HG03378 (cell line): ENCODE data around the gene OS9.

Experiments
- ATAC-seq: cut with Tn5 transposase; IDR thresholded peaks from one replicate; pipeline ENCODE4 v1.9.1; 2021; ENCODE audit warnings: mild to moderate bottlenecking, moderate library complexity; ENCODE audit not compliant: unreplicated experiment

OS9 gene

DNA sequence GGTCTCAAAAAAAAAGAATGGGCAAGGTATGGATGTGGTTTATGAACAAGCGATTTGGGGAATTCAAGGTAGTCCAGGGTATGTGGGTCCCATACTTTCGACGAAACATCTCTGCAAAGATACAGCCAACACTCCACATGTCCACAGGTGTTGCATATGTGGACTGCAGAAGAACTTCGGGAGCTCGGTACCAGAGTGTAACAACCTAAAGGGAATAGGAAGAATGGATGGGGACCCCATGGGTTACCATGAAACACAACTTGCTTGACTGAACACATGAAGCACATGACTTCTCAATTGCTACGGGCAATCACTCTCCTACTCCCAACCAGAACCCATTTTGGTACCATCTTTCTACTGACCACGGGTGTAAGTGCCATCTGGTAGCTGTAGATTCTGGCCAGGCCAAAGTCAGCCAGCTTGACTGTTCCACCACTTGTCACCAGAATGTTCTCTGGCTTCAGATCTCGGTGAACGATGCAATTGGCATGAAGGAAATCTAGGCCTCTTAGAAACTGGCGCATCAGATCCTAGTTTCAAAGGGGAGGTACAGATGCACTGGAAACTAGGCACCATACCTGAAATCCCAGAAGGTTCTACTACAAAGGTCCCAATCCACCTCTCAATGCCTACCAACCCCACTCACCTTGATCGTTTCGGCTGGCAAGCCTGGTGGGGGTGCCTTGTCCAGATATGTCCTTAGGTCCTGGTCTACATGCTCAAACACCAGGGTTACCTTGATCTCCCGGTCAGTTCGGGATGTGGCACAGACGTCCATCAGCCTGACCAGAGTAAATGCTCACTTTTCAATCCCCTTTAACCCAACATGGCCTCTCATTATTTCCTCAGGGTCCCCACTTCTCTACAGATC lies 56.9 kb downstream of the OS9 start:
- ATAC-seq, result no peak

DNA sequence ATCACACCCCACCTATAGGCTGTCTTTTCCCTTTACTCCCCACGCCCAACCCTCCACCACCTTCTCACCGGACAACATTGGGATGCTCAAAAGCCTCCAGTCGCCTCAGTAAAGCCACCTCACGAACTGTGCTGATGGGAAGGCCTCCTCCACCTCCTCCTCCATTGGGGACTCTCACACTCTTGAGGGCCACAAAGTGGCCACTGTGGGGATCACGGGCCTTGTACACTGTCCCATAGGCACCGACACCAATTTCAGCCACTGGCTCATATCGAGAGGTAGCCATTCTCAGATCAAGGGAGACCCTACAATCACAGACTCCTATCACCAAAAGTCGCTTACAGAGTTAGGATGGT lies 57.5 kb downstream of the OS9 start:
- no peak for ATAC-seq

DNA sequence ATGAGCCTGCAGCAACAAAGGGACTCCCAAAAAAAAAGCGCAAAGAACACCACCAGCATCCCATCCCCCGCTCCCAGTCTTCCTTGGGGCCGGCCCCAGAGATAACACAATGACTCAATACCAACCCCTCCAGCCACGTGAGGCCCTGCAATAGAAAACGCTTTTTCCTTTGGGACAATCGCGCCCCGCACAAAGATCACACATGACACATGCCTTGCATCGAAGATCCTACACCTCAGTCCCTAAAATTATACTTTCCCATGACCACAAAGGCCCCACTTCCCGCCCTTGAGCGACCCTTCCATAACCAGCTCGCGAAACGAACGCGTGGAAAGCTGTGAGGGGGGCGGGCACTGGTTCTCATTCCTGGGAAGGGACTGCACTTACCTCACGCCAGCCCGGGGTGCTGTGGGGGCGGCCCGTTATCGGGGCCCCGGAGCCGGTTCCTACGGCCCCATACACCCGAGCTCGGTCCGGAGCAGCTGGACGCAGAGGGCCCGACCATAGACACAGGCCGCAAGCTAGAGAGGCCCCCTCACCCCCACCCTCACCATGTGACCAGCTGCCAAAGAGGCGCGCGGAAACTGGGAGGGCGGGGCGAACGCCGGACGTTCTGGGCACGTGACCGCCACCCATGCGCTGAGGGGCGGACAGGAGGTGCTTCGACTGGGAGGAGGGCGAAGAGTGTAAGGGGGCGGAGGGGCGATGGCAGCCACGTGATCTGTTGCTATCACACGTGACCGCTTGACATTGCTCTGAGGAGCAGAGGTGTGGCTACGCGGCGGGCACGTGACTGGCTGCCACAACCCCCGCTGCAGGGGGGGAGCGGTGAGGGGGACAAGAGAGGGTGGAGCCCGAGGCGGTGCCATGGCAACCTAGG lies 58.1 kb downstream of the OS9 start, which contains the start of gene CDK4:
Gene CDK4, minus strand, starts transcription at position 523 of the 880 bp plus-strand sequence. CDS start 593 bp downstream, outside the sequence.
- peak; percentile 70 for ATAC-seq

- ATAC-seq, result no peak
These were observed 58.7 kb downstream of the OS9 start for GRCh38 chr12:57752668-57753000.

DNA sequence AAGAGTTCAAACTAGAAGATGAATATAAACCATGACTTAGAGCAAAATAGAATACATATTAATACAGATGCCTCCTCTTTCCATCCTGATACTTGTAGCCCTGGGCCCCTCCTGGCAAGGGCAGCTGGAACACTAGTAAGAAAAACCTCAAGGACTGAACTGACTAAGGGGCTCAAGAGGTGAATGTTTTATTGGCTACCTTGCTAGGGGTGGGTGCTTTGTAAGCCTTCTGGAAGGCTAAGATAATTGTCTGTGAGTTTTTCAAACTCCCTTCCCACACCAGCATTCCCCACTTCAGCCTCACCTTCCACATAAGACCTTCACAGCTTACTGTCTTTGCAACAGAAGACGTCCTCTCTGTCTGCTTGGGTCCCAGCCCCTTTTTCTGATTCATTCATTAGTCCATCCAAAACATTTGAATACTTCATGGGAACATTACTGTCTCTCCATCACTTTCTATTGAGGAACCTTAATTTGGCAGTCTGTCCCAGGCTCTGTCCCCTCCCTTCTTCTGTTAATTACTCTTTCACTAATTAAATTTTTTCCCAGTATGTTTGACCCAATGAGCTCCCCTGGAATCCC lies 59.9 kb downstream of the OS9 start:
- no peak for ATAC-seq

GRCh38 chr12:57754411-57755193 lies 60.7 kb downstream of the OS9 start, which contains the start of gene MARCHF9:
TSS of gene MARCHF9 (plus strand) at chr12:57755103. CDS start at chr12:57755529, 426 bp downstream.
- ATAC-seq, result no peak

- no peak for ATAC-seq
These were observed 61.2 kb downstream of the OS9 start for GRCh38 chr12:57755194-57755453.

DNA sequence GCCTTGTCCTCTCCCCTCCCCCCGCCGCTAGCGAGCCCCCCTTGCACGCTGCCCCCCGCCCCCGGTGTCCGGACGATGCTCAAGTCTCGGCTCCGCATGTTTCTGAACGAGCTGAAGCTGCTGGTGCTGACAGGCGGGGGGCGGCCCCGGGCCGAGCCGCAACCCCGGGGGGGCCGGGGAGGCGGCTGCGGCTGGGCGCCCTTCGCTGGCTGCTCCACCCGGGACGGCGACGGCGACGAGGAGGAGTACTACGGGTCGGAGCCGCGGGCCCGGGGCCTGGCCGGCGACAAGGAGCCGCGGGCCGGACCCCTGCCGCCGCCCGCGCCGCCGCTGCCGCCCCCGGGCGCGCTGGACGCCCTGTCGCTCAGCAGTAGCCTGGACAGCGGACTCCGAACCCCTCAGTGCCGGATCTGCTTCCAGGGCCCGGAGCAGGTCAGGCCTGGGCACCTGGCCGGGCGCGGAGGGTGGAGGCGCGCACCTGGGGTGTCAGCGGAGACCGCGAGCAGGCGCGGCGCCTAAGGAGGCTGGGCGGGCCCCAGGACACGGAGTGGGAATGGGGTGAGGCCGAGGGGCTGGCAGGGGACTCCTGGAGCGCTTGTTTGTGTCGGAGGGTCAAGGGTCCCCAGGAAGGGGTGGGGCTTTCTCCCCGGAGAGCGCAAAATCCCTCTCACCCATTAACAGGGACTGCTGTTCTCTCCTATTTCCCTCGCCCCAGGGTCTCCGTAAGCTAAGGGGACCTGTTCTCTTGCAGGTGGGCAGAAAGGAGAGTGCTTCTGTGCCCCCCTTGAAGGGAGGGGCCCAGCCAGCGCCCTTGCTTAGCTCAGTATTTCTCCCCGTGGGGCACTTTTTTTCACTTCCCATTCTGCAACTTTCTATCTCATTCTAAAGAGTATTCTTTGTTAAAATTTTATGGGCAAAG lies 61.8 kb downstream of the OS9 start:
- ATAC-seq, result no peak

- ATAC-seq, result peak; percentile 19
These were observed 62.7 kb downstream of the OS9 start for GRCh38 chr12:57756406-57757341.

GRCh38 chr12:57757771-57758170 lies 63.8 kb downstream of the OS9 start:
- ATAC-seq, result no peak

GRCh38 chr12:57758552-57759359 lies 64.8 kb downstream of the OS9 start:
- ATAC-seq, result no peak

GRCh38 chr12:57759360-57759980 lies 65.5 kb downstream of the OS9 start:
- peak; percentile 45 for ATAC-seq

- ATAC-seq, result no peak
These were observed 66.5 kb downstream of the OS9 start for GRCh38 chr12:57760347-57760982.

DNA sequence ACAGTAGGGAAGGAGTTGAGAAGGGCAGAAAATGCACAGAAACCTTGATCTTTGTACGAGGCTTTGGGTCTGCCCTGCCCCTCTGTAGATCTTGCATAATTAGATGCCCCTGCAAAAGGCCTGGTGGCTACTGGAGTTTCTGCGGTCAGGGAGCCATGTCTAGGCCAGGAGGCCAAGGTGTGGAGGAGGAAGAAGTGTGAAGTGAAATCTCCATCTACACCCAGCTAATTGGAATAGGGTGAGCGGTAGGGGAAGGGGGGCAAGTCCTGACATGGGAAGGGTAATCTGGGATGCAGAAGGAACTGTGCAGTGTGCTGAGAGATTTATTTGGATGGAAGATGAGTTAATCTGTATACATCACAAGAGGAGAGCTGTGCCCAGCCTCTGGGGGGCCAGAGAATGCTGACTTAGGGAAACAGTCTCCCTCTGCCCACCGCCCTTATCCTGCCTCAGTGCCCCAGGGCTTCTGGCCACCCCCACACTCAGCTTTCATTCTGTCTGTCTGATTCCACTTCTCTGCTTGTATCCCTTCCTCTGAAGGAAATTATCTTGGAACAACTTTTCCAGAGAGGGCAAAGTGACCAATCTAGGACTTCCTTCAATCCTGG lies 67.6 kb downstream of the OS9 start:
- no peak for ATAC-seq

- ATAC-seq, result no peak
These were observed 68.5 kb downstream of the OS9 start for GRCh38 chr12:57762463-57762862.

GRCh38 chr12:57763881-57764661 lies 70.1 kb downstream of the OS9 start:
- no peak for ATAC-seq
